Neural cell (in vitro differentiated cells): ENCODE data around the gene HOXA1.

Experiments used
- EP300 ChIP-seq: fragments of 450-650 bp; conservative IDR thresholded peaks from 2 replicates; pipeline ENCODE4 v1.6.1; 2014; ENCODE audit warnings: antibody characterized with exemption, mild to moderate bottlenecking, moderate library complexity; ENCODE audit not compliant: poor library complexity, severe bottlenecking
- SMC3 ChIP-seq: fragments of 450-650 bp; conservative IDR thresholded peaks from 2 replicates; pipeline ENCODE4 v1.6.1; 2014; ENCODE audit warnings: antibody characterized with exemption, mild to moderate bottlenecking, moderate library complexity; ENCODE audit not compliant: poor library complexity
- TF ChIP-seq, protein P1 (sequence below): IDR thresholded peaks from 2 replicates; pipeline ENCODE4 v1.6.1; 2012; ENCODE audit warnings: borderline replicate concordance
- TF ChIP-seq, protein P2 (sequence below): fragments of 450-650 bp; IDR thresholded peaks from 2 replicates; pipeline ENCODE4 v1.5.1; 2014; ENCODE audit warnings: antibody characterized with exemption, mild to moderate bottlenecking, moderate library complexity; ENCODE audit not compliant: poor library complexity, severe bottlenecking

DNA sequence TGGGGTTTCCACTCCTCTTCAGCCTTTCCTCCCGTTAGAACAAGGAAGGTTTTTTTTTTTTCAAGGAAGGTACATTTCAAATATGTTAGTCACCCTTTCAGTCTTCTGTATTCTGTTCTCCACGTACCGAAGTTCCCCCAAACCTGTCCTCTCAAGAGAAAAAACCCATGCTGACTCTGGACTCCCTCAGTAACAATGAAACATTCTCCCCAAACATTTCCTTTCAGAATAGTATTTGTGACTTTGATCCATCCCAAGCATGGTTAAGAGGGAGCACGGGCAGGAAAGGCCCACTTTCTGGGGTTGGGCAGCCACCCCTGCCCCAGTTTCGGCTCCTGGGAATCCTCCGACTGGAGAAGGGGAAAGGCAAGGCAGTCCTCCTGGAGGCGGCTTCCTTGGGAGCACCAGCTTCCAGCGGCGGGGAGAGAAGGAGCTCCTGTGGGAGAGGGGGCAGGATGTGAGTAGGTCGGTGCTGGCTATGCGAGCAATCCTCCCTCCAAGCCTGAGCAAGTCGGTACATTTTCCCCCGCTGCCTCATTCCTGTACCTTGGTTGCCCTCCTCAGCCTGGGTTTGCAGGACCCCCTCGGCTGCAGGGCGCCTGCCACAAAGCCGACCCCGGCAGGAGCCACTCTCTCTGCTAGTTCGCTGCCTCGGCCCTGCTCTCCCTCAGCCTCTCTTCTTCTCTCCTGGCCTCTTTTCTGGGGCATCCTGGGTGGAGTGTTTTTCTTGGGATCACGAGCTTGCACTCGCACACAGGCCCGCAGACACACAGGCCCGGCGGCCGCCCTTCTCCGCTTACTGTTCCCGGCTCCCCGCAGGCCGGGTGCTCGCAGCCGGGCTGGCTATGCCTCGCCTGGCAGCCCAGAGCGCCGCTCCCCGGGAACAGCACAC is 2.1 kb upstream of the HOXA1 start:
- TF ChIP-seq, protein P1, sequence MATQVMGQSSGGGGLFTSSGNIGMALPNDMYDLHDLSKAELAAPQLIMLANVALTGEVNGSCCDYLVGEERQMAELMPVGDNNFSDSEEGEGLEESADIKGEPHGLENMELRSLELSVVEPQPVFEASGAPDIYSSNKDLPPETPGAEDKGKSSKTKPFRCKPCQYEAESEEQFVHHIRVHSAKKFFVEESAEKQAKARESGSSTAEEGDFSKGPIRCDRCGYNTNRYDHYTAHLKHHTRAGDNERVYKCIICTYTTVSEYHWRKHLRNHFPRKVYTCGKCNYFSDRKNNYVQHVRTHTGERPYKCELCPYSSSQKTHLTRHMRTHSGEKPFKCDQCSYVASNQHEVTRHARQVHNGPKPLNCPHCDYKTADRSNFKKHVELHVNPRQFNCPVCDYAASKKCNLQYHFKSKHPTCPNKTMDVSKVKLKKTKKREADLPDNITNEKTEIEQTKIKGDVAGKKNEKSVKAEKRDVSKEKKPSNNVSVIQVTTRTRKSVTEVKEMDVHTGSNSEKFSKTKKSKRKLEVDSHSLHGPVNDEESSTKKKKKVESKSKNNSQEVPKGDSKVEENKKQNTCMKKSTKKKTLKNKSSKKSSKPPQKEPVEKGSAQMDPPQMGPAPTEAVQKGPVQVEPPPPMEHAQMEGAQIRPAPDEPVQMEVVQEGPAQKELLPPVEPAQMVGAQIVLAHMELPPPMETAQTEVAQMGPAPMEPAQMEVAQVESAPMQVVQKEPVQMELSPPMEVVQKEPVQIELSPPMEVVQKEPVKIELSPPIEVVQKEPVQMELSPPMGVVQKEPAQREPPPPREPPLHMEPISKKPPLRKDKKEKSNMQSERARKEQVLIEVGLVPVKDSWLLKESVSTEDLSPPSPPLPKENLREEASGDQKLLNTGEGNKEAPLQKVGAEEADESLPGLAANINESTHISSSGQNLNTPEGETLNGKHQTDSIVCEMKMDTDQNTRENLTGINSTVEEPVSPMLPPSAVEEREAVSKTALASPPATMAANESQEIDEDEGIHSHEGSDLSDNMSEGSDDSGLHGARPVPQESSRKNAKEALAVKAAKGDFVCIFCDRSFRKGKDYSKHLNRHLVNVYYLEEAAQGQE: no peak
- no peak for TF ChIP-seq SMC3
- TF ChIP-seq, protein P2, sequence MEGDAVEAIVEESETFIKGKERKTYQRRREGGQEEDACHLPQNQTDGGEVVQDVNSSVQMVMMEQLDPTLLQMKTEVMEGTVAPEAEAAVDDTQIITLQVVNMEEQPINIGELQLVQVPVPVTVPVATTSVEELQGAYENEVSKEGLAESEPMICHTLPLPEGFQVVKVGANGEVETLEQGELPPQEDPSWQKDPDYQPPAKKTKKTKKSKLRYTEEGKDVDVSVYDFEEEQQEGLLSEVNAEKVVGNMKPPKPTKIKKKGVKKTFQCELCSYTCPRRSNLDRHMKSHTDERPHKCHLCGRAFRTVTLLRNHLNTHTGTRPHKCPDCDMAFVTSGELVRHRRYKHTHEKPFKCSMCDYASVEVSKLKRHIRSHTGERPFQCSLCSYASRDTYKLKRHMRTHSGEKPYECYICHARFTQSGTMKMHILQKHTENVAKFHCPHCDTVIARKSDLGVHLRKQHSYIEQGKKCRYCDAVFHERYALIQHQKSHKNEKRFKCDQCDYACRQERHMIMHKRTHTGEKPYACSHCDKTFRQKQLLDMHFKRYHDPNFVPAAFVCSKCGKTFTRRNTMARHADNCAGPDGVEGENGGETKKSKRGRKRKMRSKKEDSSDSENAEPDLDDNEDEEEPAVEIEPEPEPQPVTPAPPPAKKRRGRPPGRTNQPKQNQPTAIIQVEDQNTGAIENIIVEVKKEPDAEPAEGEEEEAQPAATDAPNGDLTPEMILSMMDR: no peak
- TF ChIP-seq EP300: no peak
